GM12875 (cell line): ENCODE measurements around the gene MRRF.
"Not testable (repeated sequence)": the region's sequence is repeated elsewhere in the genome, so short reads cannot be mapped to it uniquely, and the experiment has no call there.

ENCODE experiments used
- H3K4me3 ChIP-seq: one replicate; pipeline ENCODE4 v1.5.1; 2011; ENCODE audit warnings: low read depth, low read length, control low read depth
- CTCF ChIP-seq: IDR thresholded peaks from 2 replicates; pipeline ENCODE4 v1.5.1; 2011; ENCODE audit warnings: low read depth, mild to moderate bottlenecking, control low read depth, inconsistent platforms, low read length, moderate library complexity, borderline replicate concordance; ENCODE audit not compliant: insufficient read depth

MRRF gene

GRCh38 chr9:122320413-122320881 is 55.8 kb downstream of the MRRF start:
- no peak for TF ChIP-seq CTCF
- no peak overlapping the region for H3K4me3 ChIP-seq

GRCh38 chr9:122322553-122322952 is 57.9 kb downstream of the MRRF start:
- no peak for TF ChIP-seq CTCF
- H3K4me3 ChIP-seq: no peak overlapping the region

- not testable (repeated sequence) for H3K4me3 ChIP-seq
Observed at GRCh38 chr9:122324665-122325064, 60.0 kb downstream of the MRRF start.

GRCh38 chr9:122325124-122325523 is 60.4 kb downstream of the MRRF start:
- no peak overlapping the region for H3K4me3 ChIP-seq
- no peak for TF ChIP-seq CTCF

- TF ChIP-seq CTCF: no peak
- no peak overlapping the region for H3K4me3 ChIP-seq
Observed at GRCh38 chr9:122327175-122327574, 62.5 kb downstream of the MRRF start.

- H3K4me3 ChIP-seq: no peak overlapping the region
- TF ChIP-seq CTCF: no peak
Observed at GRCh38 chr9:122329597-122329996, 64.9 kb downstream of the MRRF start.

- not testable (repeated sequence) for H3K4me3 ChIP-seq
Observed at GRCh38 chr9:122330466-122330865, 65.8 kb downstream of the MRRF start.

GRCh38 chr9:122331523-122331927 is 66.8 kb downstream of the MRRF start:
- no peak for TF ChIP-seq CTCF
- no peak overlapping the region for H3K4me3 ChIP-seq
